ENCODE measurements around the gene ADM2. TPM values are rescaled to one million over a fixed set of nuclear protein-coding genes. Genes with fewer than 3 reads are reported as not detected.

ADM2 gene
- total RNA-seq, 1 donor from 2014 or later: not detected

- no peak for DNase-seq (ENCODE audit: extremely low spot score in 2 of 2)
- Histone ChIP-seq H3K36me3 (peaks cover 0 to 31% of the 10 kb centered on the region in 2 donors), H3K4me3 (peak overlapping the region; percentile 63 to 98), H3K4me1 (peaks cover 49% of the 10 kb centered on the region), H3K27ac (peak overlapping the region; percentile 90), H3K27me3 (no peaks in the 10 kb centered on the region), H3K9me3 (no peaks in the 10 kb centered on the region)
- intact Hi-C loops (cut with DNase I): loop anchor here (5.0 kb wide), 1 partner anchor 570 kb away; no protein-coding TSS in a partner anchor
- TF ChIP-seq CTCF (IDR thresholded peaks at IDR 0.05) (no peak), POLR2AphosphoS5 (IDR thresholded peaks at IDR 0.05; ENCODE audit: insufficient read depth in 1 of 2, low read depth in 1 of 2) (no peak), POLR2A (IDR thresholded peaks at IDR 0.05) (no peak)
Observed at GRCh38 chr22:50506611-50507420, 25.5 kb downstream of the ADM2 start.

GRCh38 chr22:50507421-50507990 is 26.2 kb downstream of the ADM2 start, which contains the start of gene LMF2:
LMF2 (minus strand) TSS chr22:50507702; CDS start chr22:50507675, 27 bp downstream.
- TF ChIP-seq POLR2AphosphoS5 (IDR thresholded peaks at IDR 0.05; ENCODE audit: insufficient read depth in 1 of 2, low read depth in 1 of 2): peak in 1 of 2 donors; percentile 68
- TF ChIP-seq CTCF (IDR thresholded peaks at IDR 0.05): no peak
- TF ChIP-seq POLR2A (IDR thresholded peaks at IDR 0.05): peak in 1 of 2 donors; percentile 20

GRCh38 chr22:50507991-50508884 is 26.9 kb downstream of the ADM2 start, which contains the start of gene NCAPH2:
NCAPH2 (plus strand) TSS chr22:50508224; CDS start chr22:50508338, 114 bp downstream.
- TF ChIP-seq POLR2AphosphoS5 (IDR thresholded peaks at IDR 0.05; ENCODE audit: insufficient read depth in 1 of 2, low read depth in 1 of 2): peak; percentile 90 to 95
- peak in 1 of 2 donors; percentile 82 for TF ChIP-seq POLR2A (IDR thresholded peaks at IDR 0.05)
- no peak for TF ChIP-seq CTCF (IDR thresholded peaks at IDR 0.05)
- Histone ChIP-seq H3K27ac (peak within 1 kb of the TSS; percentile 90), H3K9me3 (no peaks in the 10 kb centered on the region), H3K4me1 (peaks cover 49% of the 10 kb centered on the region), H3K27me3 (no peaks in the 10 kb centered on the region), H3K4me3 (peak within 1 kb of the TSS; percentile 76 to 98), H3K36me3 (peaks cover 0 to 23% of the 10 kb centered on the region in 2 donors)
- intact Hi-C loops (cut with DNase I): loop anchor here (5.0 kb wide), 1 partner anchor 571 kb away; no protein-coding TSS in a partner anchor
- no peak for DNase-seq (ENCODE audit: extremely low spot score in 2 of 2)

More at GRCh38 chr22:50507421-50507990, 26.2 kb downstream of the ADM2 start, which contains the start of gene LMF2:
- Histone ChIP-seq H3K27me3 (no peaks in the 10 kb centered on the region), H3K9me3 (no peaks in the 10 kb centered on the region), H3K4me1 (peaks cover 49% of the 10 kb centered on the region), H3K27ac (peak within 1 kb of the TSS; percentile 90), H3K36me3 (peaks cover 0 to 31% of the 10 kb centered on the region in 2 donors), H3K4me3 (peak within 1 kb of the TSS; percentile 76 to 98)
- DNase-seq (ENCODE audit: extremely low spot score in 2 of 2): no peak
- intact Hi-C loops (cut with DNase I): loop anchor here (5.0 kb wide), 1 partner anchor 570 kb away; no protein-coding TSS in a partner anchor

- Histone ChIP-seq H3K4me3 (peak overlapping the region; percentile 65 to 76), H3K36me3 (peaks cover 0 to 19% of the 10 kb centered on the region in 2 donors), H3K4me1 (peaks cover 49% of the 10 kb centered on the region), H3K27me3 (no peaks in the 10 kb centered on the region), H3K27ac (peak overlapping the region; percentile 79), H3K9me3 (no peaks in the 10 kb centered on the region)
- intact Hi-C loops (cut with DNase I): loop anchor here (5.0 kb wide), 1 partner anchor 572 kb away; no protein-coding TSS in a partner anchor
- TF ChIP-seq POLR2AphosphoS5 (IDR thresholded peaks at IDR 0.05; ENCODE audit: insufficient read depth in 1 of 2, low read depth in 1 of 2) (no peak), CTCF (IDR thresholded peaks at IDR 0.05) (no peak), POLR2A (IDR thresholded peaks at IDR 0.05) (no peak)
- DNase-seq (ENCODE audit: extremely low spot score in 2 of 2): no peak
Observed at GRCh38 chr22:50508897-50509296, 27.6 kb downstream of the ADM2 start.

All from vagina (tissue), 2 donors.